ENCODE measurements around the gene HACL1.

Gene HACL1

DNA sequence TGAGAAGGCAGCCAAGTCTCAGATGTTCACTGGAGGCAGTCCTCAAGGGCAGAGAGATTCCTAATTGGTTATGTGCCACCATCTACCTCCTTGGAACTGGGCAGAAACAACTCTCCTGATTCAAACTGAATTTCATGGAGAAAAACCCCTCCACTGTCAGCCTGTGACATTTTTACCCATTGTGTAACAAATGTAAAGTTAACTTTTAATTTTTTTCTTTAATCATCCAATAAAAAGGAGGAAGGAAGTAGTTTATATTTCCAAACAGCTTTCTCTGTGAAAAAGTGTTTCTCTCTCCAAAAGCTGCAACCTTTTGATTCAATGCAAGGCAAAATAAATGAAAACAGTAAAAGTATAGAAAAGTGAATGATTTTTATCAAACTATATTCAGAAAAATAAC, 79.4 kb downstream of the HACL1 start:
- peak in 1 of 2 donors; percentile 31 for DNase-seq

DNA sequence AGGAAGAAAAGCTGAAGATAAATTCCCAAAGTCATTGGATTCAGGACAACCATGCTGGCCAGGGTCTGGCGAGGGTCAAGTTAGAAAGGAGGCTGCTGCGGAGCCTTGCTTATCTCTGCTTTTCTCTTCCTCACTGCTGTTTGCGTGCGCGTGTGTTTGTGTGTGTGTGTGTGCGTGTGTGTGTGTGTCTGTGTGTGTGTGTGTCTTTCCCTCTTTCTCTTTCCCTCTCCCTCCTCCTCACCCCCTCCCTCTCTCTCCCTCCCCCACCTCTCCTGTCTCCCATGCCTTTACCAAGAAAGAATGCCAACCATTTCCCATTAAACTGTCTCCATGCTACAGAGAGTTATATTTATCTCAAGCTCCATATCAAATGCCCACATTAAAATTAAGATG, 79.8 kb downstream of the HACL1 start, which contains the start of gene COLQ:
TSS of gene COLQ (minus strand) at position 134 of the 393 bp plus-strand sequence. CDS start at position 53, 81 bp downstream.
- DNase-seq, result no peak

DNA sequence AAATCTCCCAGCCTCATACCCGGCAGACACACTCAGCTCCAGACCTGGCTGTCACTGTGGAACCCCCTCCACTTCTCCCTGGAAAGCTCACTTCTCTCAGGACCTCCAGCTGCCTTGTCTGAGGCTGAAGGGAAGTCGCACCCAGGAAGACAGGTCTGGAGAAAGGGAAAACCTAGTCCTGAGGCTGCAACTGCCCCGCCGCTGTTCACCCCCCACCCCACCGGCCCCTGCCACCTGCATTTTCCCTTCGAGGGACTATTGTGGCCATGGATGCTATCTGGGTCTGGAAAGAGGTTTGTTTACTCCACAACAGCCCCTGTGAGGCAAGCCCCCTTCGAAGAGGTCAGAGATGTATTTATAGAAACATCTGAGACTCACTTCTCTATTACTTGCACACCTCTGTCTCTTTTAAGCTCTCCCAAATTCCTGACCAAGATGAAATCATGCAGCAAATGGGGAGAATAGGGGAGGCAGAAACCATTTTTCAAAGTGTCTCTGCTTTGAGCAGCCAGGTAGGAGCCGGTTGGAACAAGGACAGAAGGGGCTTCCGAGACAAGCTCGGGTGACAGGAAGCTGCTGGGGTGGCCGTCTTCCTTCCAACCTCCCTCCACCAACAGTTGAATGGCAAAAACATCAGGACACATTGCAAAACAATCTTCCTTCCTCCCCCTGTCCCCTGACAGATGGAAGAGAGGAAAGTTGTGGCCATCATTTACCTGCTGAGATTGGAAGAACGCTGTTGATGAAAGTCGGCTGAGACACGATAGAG, 80.4 kb downstream of the HACL1 start:
- DNase-seq, result no peak

DNA sequence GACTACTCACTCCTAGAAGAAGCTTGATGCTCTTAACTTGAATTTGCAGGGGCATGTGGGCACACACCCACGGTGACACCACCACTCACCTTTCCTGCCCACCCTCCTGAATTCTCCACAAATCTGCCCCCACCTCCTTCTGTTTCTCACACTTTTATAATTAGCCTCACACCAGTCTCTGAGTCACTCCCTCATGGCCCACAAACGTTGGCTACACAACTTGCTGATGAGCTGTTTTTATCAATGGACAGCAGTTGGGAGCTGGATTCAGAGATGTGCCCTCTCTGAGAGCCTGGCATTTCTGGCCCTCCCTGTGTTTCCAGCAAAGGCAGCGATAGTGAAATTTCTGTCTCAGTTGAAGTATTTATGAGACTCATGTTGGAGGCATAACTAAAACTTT, 81.2 kb downstream of the HACL1 start:
- DNase-seq, result peak; percentile 32 to 57

DNA sequence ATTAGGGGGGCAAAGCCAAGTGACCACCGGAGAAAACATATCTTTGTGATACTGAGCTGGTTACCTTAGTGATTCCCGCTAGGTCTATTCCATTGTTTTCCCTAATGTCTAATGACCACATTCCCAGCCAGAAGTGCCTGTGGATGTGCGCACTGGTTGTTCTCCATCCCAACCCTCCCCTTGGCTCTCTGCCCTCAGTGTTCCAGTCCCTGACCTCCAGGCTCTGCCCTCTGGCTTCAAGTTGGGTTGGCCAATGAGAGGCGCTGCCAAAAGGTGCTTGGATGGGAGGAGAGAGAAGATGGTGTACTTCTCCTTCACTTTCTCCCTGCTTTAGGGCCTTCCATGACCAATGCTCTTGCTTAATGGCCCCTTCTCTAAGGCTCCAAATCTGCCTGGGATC, 82.3 kb downstream of the HACL1 start:
- no peak for DNase-seq

DNA sequence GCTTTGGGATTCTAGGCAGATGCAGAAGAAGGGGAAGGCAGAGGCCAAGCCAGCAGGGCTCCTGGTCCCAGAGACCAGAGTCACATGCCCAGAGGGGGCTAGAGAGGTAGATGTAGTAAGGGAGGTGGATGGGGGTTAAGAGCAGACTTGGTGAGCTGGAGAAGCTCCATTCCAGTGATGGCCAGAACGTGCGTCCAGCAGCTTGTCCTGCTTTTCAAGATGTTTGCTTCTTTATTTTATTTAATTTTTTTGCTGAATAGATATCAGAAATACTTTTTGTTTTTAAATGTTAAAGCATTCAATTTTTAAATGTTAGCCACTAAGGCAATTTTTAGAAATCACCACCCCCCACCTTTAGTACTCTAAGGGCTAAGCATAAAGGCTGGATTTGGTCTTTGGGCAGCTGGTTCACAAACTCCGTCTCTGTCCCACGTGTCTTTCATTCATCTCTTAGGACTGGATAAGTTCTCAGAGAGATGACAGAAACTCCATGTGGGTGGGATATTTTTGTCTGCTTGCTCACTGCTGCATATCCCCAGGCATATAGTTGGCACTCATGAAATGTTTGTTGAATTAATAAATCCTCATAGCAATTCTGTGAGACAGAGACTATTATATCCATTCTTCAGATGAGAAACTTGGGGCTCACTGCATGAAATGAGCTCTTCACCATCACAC, 86.6 kb downstream of the HACL1 start:
- no peak for DNase-seq

DNA sequence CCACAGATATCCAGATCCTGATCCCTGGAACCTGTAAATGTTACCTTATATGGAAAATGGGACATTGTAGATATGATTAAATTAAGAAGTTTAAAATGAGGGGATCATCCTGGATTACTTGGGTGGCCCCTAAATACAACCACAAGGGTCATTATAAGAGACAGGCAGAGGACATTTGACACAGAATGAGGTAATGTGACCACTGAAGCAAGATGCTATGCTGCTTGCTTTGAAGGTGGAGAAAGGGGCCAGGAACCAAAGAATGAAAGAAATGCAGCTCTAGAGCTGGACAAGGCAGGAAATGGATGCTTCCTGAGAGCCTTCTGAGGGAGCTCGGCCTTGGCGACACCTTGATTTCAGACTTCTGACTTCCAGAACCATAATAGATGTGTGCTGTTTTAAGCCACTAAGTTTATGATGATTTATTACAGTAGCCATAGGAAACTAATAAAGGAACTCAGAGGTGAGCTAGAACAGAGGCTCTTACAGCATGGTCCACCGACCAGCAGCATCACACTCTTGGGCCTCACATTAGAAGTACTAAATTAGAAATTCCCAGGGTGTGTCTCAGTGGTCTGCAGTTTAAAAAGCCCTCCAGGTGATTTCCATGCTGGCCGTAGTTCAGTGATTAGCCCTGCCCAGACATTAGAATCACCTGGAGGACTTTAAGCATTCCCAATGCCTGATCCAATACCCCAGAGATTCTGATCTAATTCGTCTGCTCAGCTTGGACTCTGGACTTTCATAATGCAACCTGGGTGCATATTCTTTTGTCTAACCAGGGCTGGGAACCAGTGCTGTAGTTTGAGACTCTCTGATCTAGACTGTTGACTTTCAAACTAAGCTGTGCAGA, 87.3 kb downstream of the HACL1 start:
- no peak for DNase-seq

DNA sequence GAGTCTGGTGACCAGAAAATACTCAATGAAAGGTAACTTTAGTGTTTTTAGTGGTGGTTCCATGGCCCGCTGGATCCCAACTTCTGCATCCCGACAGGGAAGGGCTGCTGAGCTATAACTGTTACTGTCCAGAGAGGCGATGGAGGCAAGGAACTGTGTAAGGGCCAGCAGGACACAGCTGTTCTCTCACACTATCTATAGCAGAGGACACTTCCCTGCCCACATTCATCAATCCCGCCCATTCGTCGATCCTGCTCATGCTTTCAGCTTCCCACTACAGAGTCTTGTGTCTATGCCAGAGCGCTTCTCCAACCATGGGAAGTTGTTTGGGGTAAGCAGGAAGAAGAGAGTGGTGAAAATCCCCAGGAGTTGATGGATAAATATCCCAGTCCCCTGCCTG, 88.3 kb downstream of the HACL1 start:
- DNase-seq, result no peak

DNA sequence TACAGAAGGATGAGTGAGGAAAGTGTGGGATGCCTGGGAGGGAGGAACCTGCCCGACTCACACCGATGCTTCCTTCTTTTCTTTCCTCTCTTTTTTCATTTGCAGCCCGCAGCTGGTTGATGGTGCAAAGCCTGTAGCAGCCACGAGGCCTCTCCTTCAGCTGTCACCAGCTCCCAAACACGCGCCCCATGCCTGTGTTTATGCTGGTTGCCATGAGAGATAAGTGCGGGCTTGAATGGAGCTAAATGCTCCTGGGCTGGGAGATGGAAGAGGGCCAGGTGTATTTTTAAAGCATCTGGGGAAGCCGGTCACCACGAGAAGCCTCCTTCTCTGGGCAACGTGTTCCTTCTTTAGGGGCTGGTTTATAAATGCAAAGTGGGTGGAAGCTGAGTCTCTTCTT, 89.2 kb downstream of the HACL1 start:
- DNase-seq, result no peak

DNA sequence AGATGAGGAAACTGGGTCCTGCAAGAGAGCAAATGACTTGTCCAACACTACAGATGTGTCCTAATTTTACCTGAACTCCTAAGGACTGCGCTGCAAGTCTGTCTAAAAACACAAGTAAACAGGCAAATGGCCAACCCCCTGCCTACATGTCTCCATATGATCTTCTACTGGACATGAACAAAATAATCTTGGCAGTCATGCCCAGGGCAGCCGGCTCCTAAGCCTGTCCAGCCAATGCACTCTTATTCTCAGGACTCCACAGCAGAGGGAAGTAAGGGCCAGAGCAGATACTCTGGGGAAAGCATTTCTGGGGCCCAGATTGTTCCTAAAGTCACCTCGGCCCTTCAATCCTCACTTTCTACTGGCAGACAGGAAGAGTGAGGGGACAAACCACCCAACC, 90.2 kb downstream of the HACL1 start:
- DNase-seq, result no peak

Data from inflammatory macrophage treated with lipopolysaccharide for 1 hour (primary cell).